Natural killer cell (primary cell): ENCODE data around the gene ETFB. TPM values are rescaled to one million over a fixed set of nuclear protein-coding genes. Genes with fewer than 3 reads are reported as not detected.

Source experiments
- ATAC-seq, 3 donors: fragments of 150-1000 bp in 2 of 3; fragments of 200-7000 bp in 1 of 3; cut with Tn5 transposase; 1 replicate in 1 of 3; 2 replicates in 2 of 3; pipeline ENCODE4 v1.10.0; 2021; ENCODE audit warnings: mild to moderate bottlenecking in 2 of 3, moderate library complexity in 2 of 3
- DNase-seq, 2 donors: peaks; one replicate each; pipeline versions ENCODE4 v3.0.0 to v3.0.0-alpha.2; 2013 to 2021; ENCODE audit warnings: mixed read lengths in 1 of 2
- H3K27ac ChIP-seq: one replicate; pipeline ENCODE4 v1.5.1; 2013; ENCODE audit warnings: mild to moderate bottlenecking, low read length
- H3K27me3 ChIP-seq: one replicate; pipeline ENCODE4 v1.6.1; 2013; ENCODE audit warnings: low read length; ENCODE audit not compliant: control insufficient read depth, insufficient read depth
- H3K36me3 ChIP-seq: one replicate; pipeline ENCODE4 v1.6.1; 2013; ENCODE audit warnings: low read length; ENCODE audit not compliant: control insufficient read depth, insufficient read depth
- H3K4me1 ChIP-seq: one replicate; pipeline ENCODE4 v1.6.1; 2013; ENCODE audit warnings: low read length; ENCODE audit not compliant: control insufficient read depth, insufficient read depth
- H3K4me3 ChIP-seq: one replicate; pipeline ENCODE4 v1.5.1; 2013; ENCODE audit warnings: low read length
- H3K9me3 ChIP-seq: one replicate; pipeline ENCODE4 v1.6.1; 2013; ENCODE audit warnings: low read length; ENCODE audit not compliant: control insufficient read depth, insufficient read depth
- H3K27ac Mint-ChIP-seq, 2 donors: one replicate each; pipeline ENCODE4 v1.8.0; 2022; ENCODE audit warnings: mild to moderate bottlenecking in 2 of 2, mixed read lengths in 2 of 2, moderate library complexity in 1 of 2
- H3K27me3 Mint-ChIP-seq, 2 donors: one replicate each; pipeline ENCODE4 v1.8.0; 2022; ENCODE audit warnings: low read depth in 2 of 2, mixed read lengths in 2 of 2
- H3K36me3 Mint-ChIP-seq: one replicate; pipeline ENCODE4 v1.8.0; 2022; ENCODE audit warnings: mixed read lengths
- H3K4me1 Mint-ChIP-seq, 2 donors: one replicate each; pipeline ENCODE4 v1.8.0; 2022; ENCODE audit warnings: mixed read lengths in 2 of 2
- H3K4me3 Mint-ChIP-seq: one replicate; pipeline ENCODE4 v1.8.0; 2022; ENCODE audit warnings: mild to moderate bottlenecking, moderate library complexity, mixed read lengths
- H3K9me3 Mint-ChIP-seq, 2 donors: one replicate each; pipeline ENCODE4 v1.8.0; 2022; ENCODE audit warnings: mixed read lengths in 2 of 2
- WGBS: methylation state at CpG from one replicate; pipeline ENCODE4 v1.1.7; 2013; ENCODE audit warnings: missing lambda C conversion rate; ENCODE audit not compliant: insufficient coverage; 5-methylcytosine and 5-hydroxymethylcytosine counted together
- intact Hi-C: fragments of 100-400 bp; cut with micrococcal nuclease; formaldehyde crosslinking; loops from one replicate; pipeline ENCODE4 v1.14.2; 2022
- total RNA-seq, 4 donors: library from RNA; stranded (reverse); fragments of 120-200 nt in 1 of 4; gene quantifications; one replicate each; pipeline versions ENCODE4 v1.2.3 to v1.2.4, GENCODE V29; 2013 to 2022
- TF ChIP-seq, protein P1 (sequence below): fragments of 200-600 bp; IDR thresholded peaks from one replicate; pipeline ENCODE4 v1.8.0; 2022; ENCODE audit warnings: antibody characterized with exemption

ETFB gene
- total RNA-seq, 3 donors from 2014 or later (not counting 1 experiment from before 2014, with no cell fraction given): 44.9 to 60.1 (median 55.0) TPM

DNA sequence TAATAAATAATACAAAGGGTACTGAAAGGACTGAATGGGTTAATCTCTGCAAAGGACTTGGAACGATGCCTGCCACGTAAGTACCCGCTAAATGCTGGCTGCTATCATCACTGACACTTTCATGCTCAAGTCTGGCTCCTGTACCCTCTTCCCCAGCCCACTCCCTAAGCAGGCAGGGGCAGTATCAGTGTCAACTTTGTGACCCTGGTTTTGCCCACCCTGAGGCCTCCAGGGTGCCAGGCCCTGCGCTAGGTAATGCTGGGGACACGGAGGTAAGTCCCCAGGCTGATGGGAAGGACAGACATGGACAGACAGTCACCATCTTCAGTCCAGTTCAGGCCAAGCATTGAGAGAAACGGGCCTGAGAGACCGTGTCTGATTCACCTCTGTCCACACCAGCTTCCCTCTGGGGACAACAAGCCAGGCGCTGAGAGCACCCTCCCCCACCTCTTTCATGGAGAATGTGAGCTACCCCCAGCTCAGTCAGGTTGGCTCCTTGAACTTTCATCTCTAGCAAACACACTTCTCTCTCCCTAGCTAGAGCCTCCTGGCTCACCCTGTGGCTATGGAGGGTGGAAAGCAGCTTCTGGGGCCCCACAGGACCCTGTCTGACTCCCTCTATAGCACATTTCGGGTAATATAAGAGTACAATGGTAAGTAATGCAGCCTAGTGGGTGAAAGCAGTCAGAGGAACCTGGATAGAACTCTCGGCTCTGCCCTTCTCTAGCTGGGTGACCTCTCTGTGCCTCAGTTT is 800 bp downstream of the ETFB start:
- Histone ChIP-seq H3K9me3 (no peaks in the 10 kb centered on the region), H3K36me3 (no peaks in the 10 kb centered on the region), H3K4me1 (peaks cover 65% of the 10 kb centered on the region), H3K4me3 (peak overlapping the region; percentile 95), H3K27me3 (no peaks in the 10 kb centered on the region), H3K27ac (peak overlapping the region; percentile 88)
- peaks cover 42 to 76% of the 10 kb centered on the region in 2 donors for H3K4me1 Mint-ChIP-seq
- H3K27ac Mint-ChIP-seq: peak overlapping the region; percentile 88 to 94
- no peaks in the 10 kb centered on the region for H3K9me3 Mint-ChIP-seq
- TF ChIP-seq, protein P1, sequence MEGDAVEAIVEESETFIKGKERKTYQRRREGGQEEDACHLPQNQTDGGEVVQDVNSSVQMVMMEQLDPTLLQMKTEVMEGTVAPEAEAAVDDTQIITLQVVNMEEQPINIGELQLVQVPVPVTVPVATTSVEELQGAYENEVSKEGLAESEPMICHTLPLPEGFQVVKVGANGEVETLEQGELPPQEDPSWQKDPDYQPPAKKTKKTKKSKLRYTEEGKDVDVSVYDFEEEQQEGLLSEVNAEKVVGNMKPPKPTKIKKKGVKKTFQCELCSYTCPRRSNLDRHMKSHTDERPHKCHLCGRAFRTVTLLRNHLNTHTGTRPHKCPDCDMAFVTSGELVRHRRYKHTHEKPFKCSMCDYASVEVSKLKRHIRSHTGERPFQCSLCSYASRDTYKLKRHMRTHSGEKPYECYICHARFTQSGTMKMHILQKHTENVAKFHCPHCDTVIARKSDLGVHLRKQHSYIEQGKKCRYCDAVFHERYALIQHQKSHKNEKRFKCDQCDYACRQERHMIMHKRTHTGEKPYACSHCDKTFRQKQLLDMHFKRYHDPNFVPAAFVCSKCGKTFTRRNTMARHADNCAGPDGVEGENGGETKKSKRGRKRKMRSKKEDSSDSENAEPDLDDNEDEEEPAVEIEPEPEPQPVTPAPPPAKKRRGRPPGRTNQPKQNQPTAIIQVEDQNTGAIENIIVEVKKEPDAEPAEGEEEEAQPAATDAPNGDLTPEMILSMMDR: no peak
- intact Hi-C loops: loop anchor here (5.0 kb wide), 1 partner anchor 233 kb away; no protein-coding TSS in a partner anchor
- H3K36me3 Mint-ChIP-seq: peaks cover 6% of the 10 kb centered on the region
- H3K27me3 Mint-ChIP-seq: no peaks in the 10 kb centered on the region
- H3K4me3 Mint-ChIP-seq: peak overlapping the region; percentile 98
- DNase-seq (peak in 1 of 2 donors; percentile 60), ATAC-seq (no peak)
- 48% methylated on average over 10 of the region's 10 CpGs for WGBS

DNA sequence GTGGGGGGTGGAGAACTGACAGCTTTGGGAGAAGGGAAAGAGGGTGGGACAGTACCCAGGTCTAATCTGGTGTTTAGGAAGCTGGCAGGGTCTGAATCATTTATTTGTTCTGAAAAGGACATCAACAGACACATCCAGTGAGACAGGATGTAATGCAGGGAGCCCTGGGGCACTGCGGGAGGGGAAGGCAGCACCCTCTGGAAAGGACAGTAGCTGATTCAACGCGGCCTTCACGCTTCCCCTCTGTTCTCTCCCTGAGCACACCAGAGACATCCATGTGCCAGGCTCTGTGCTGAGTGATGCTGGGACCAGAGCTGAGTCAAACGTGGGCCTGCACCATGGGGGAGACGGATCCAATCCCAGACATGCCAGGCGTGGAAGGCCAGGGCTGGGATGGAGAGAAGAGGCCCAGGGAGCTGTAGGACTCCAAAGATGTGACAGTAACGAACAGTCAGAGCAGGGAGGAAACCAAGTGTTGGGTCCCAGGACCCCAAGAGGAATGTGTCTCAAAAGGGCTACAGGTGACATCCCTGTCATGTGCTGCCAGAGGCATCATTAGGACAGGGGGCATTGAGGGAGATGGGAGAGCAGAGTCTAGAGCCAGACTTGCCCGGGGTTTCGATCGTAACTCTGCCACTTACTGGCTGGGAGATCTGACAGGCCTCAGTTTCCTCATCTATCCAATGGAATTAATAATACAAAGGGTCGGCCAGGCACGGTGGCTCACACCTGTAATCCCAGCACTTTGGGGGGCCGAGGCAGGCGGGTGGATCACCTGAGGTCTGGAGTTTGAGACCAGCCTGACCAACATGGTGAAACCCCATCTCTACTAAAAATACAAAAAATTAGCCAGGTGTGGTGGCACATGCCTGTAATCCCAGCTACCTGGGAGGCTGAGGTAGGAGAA is 1.7 kb downstream of the ETFB start:
- intact Hi-C loops: loop anchor here (5.0 kb wide), 1 partner anchor 232 kb away; no protein-coding TSS in a partner anchor
- Mint-ChIP-seq H3K36me3 (no peaks in the 10 kb centered on the region), H3K4me3 (peak overlapping the region; percentile 70), H3K9me3 (no peaks in the 10 kb centered on the region), H3K27ac (peak overlapping the region; percentile 48 to 70), H3K4me1 (peaks cover 37 to 70% of the 10 kb centered on the region in 2 donors), H3K27me3 (no peaks in the 10 kb centered on the region)
- Histone ChIP-seq H3K36me3 (no peaks in the 10 kb centered on the region), H3K4me3 (no peak overlapping the region), H3K27me3 (no peaks in the 10 kb centered on the region), H3K27ac (no peak overlapping the region), H3K9me3 (no peaks in the 10 kb centered on the region), H3K4me1 (peaks cover 59% of the 10 kb centered on the region)
- 96% methylated on average over 15 of the region's 15 CpGs for WGBS
- DNase-seq (no peak), ATAC-seq (no peak)
- TF ChIP-seq, protein P1: no peak

DNA sequence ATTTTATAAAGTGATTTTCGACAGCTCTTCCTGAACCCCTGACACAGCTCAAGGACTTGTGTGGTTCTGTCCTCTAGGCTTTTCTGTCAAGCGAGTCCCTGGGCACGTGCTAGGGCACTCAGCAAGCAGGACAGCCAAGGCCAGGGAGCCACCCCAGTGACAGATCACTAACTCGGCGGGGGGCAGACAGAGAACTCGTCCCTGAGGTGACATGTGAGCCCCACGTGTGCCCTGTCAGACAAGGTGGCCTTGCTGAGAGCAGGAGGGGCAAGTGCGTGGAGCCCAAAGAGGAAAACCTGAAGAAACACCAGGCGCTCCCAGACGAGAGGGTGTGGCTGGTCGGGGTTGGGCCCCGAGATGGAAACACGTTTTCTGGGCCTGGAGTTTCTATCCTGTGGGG is 4.9 kb downstream of the ETFB start:
- Histone ChIP-seq H3K9me3 (no peaks in the 10 kb centered on the region), H3K4me3 (no peak overlapping the region)
- ATAC-seq: no peak

More for the DNA sequence above, 4.9 kb downstream of the ETFB start:
- WGBS: 95% methylated on average over 13 of the region's 13 CpGs
- TF ChIP-seq, protein P1: no peak
- Mint-ChIP-seq H3K9me3 (no peaks in the 10 kb centered on the region), H3K27ac (no peak overlapping the region), H3K4me3 (no peak overlapping the region), H3K4me1 (peaks cover 22 to 39% of the 10 kb centered on the region in 2 donors), H3K36me3 (no peaks in the 10 kb centered on the region), H3K27me3 (no peaks in the 10 kb centered on the region)
- H3K36me3 ChIP-seq: no peaks in the 10 kb centered on the region
- H3K27ac ChIP-seq: no peak overlapping the region
- H3K27me3 ChIP-seq: no peaks in the 10 kb centered on the region
- H3K4me1 ChIP-seq: peaks cover 29% of the 10 kb centered on the region
- DNase-seq: no peak
- intact Hi-C loops: no loop called here
